Stimulated activated CD4-positive, alpha-beta T cell treated with anti-CD3 and anti-CD28 coated beads, TNF-alpha, amount 100 ng/mL, for 24 hours (primary cell): Measurements from ENCODE around the gene MEF2B.

Experiments used
- DNase-seq, 3 experiments: peaks; one replicate each; pipeline ENCODE4 v3.0.0-alpha.2; 2020; ENCODE audit warnings: low read depth in 3 of 3

The MEF2B gene

GRCh38 chr19:19098703-19099632 is 71.1 kb downstream of the MEF2B start:
- no peak for DNase-seq

- no peak for DNase-seq
Observed at GRCh38 chr19:19098084-19098702, 71.9 kb downstream of the MEF2B start.

- DNase-seq = no peak
Observed at GRCh38 chr19:19096641-19097627, 73.1 kb downstream of the MEF2B start.

GRCh38 chr19:19095691-19096090 is 74.4 kb downstream of the MEF2B start:
- no peak for DNase-seq
